K562 (cell line): Measurements from ENCODE around the gene DGCR2. TPM values are rescaled to one million over a fixed set of nuclear protein-coding genes. Genes with fewer than 3 reads are reported as not detected.

Experiments used
- ATAC-seq: fragments of 200-7000 bp; cut with Tn5 transposase; 3 replicates; pipeline ENCODE4 v1.9.1; 2020; ENCODE audit warnings: moderate library complexity
- BruUV-seq: library from RNA; stranded (reverse); fragments of 400-500 nt; replicated peaks from 2 replicates; lab custom pipeline; 2021; lab: Mats Ljungman, UMichigan
- CTCF ChIA-PET: fragments of 300-600 bp; formaldehyde crosslinking; extraction: SDS; loops from one replicate; lab custom pipeline; 2021; ENCODE audit warnings: low intra/inter-chr PET ratio; lab: Yijun Ruan, JAX
- POLR2A ChIA-PET: fragments of 300-600, 350-650 bp; sonication (Branson Sonifier 250); formaldehyde crosslinking; extraction: SDS; loops from one replicate; lab custom pipeline; 2021; ENCODE audit warnings: antibody characterized with exemption, inconsistent platforms; lab: Yijun Ruan, JAX
- DNase-seq, 4 experiments: peaks; one replicate each; pipeline versions ENCODE4 v3.0.0 to v3.0.0-alpha.2; 2011 to 2018; ENCODE audit warnings: low spot score in 3 of 4, mixed read lengths in 3 of 4; ENCODE audit errors: extremely low read depth in 1 of 4
- FAIRE-seq: peaks from 2 replicates; lab custom pipeline; 2011; peaks lifted over from hg19 to GRCh38; lab: Jason Lieb, UNC
- H2AFZ ChIP-seq: 2 replicates; pipeline ENCODE4 v1.6.0; 2011; ENCODE audit warnings: low read depth, low read length, control low read depth, inconsistent platforms
- H3K27ac ChIP-seq: fragments of 200-600 bp; 3 replicates; pipeline ENCODE4 v1.8.0; 2011; ENCODE audit warnings: low read depth, mild to moderate bottlenecking, control low read depth, inconsistent platforms, low read length, moderate library complexity, mixed read lengths; ENCODE audit errors: extremely low read depth
- H3K27me3 ChIP-seq, 2 experiments: fragments of 300-600 bp in 1 of 2; 2 replicates in 1 of 2; 3 replicates in 1 of 2; pipeline versions ENCODE4 v1.6.0 to v1.8.0; 2011; ENCODE audit warnings: inconsistent platforms in 2 of 2, low read length in 2 of 2, mild to moderate bottlenecking in 1 of 2, mixed read lengths in 1 of 2, moderate library complexity in 1 of 2; ENCODE audit not compliant: control insufficient read depth in 2 of 2, insufficient read depth in 2 of 2
- H3K36me3 ChIP-seq: fragments of 300-600 bp; 3 replicates; pipeline ENCODE4 v1.8.0; 2011; ENCODE audit warnings: mild to moderate bottlenecking, low read length, inconsistent platforms; ENCODE audit not compliant: control insufficient read depth, insufficient read depth
- H3K4me1 ChIP-seq, 2 experiments: fragments of 200-600 bp in 1 of 2; replicated peaks in 1 of 2; 2 replicates in 1 of 2; 3 replicates in 1 of 2; pipeline versions ENCODE4 v1.5.1 to v1.8.0; 2011; ENCODE audit warnings: inconsistent platforms in 2 of 2, low read length in 2 of 2, mild to moderate bottlenecking in 1 of 2, mixed read lengths in 1 of 2, moderate library complexity in 1 of 2; ENCODE audit not compliant: control insufficient read depth in 2 of 2, insufficient read depth in 2 of 2
- H3K4me2 ChIP-seq: 2 replicates; pipeline ENCODE4 v1.6.1; 2011; ENCODE audit warnings: low read length, control low read depth, inconsistent platforms, mixed read lengths; ENCODE audit not compliant: insufficient read depth
- H3K4me3 ChIP-seq: fragments of 200-600 bp; sonication (generic), shearing (Covaris generic); 2 replicates; pipeline ENCODE4 v1.5.1; 2016; ENCODE audit warnings: control low read depth, inconsistent platforms
- H3K79me2 ChIP-seq: fragments of 200-600 bp; 3 replicates; pipeline ENCODE4 v1.8.0; 2011; ENCODE audit warnings: low read length, inconsistent platforms; ENCODE audit not compliant: control insufficient read depth, insufficient read depth
- H3K9ac ChIP-seq, 2 experiments: 2 replicates each; pipeline versions ENCODE4 v1.6.0 to v1.6.1; 2011; ENCODE audit warnings: low read depth in 2 of 2, low read length in 2 of 2, control low read depth in 1 of 2, inconsistent platforms in 1 of 2, mild to moderate bottlenecking in 1 of 2, mixed read lengths in 1 of 2; ENCODE audit not compliant: insufficient read depth in 1 of 2
- H3K9me1 ChIP-seq: one replicate; pipeline ENCODE4 v1.6.0; 2011; ENCODE audit warnings: inconsistent platforms, mild to moderate bottlenecking, low read length, moderate library complexity; ENCODE audit not compliant: control insufficient read depth, insufficient read depth
- H3K9me3 ChIP-seq: replicated peaks from 2 replicates; pipeline ENCODE4 v1.5.1; 2011; ENCODE audit warnings: low read depth, low read length, inconsistent platforms; ENCODE audit not compliant: control insufficient read depth, insufficient read depth
- H4K20me1 ChIP-seq: replicated peaks from 2 replicates; pipeline ENCODE4 v1.6.1; 2011; ENCODE audit warnings: low read length, inconsistent platforms, mixed read lengths; ENCODE audit not compliant: control insufficient read depth, insufficient read depth
- FOS ChIP-seq: IDR thresholded peaks from 3 replicates; pipeline ENCODE4 v1.6.1; 2011; ENCODE audit not compliant: insufficient read length; ENCODE audit errors: extremely low read depth
- NCOA6 ChIP-seq: fragments of 450-650 bp; IDR thresholded peaks from 2 replicates; pipeline ENCODE4 v1.6.1; 2017; ENCODE audit warnings: mild to moderate bottlenecking
- NR1H2 ChIP-seq: sonication (generic); formaldehyde crosslinking; IDR thresholded peaks from 2 replicates; pipeline ENCODE4 v1.4.0; 2020; ENCODE audit warnings: mild to moderate bottlenecking, missing genetic modification reagents
- TEAD4 ChIP-seq, 2 experiments: sonication (generic) in 1 of 2; formaldehyde crosslinking in 1 of 2; IDR thresholded peaks; 2 replicates each; pipeline versions ENCODE4 v1.6.1 to v1.8.0; 2012 to 2022; ENCODE audit warnings: borderline replicate concordance in 1 of 2, inconsistent platforms in 1 of 2, low read length in 1 of 2, mild to moderate bottlenecking in 1 of 2, missing genetic modification reagents in 1 of 2
- ZNF766 ChIP-seq: fragments of 200-800 bp; sonication (Bioruptor generic); conservative IDR thresholded peaks from 2 replicates; pipeline ENCODE4 v1.6.1; 2016; ENCODE audit warnings: missing genetic modification characterization, missing compliant biosample characterization
- WGBS: fragments of 100-300 bp; shearing (Covaris generic); methylation state at CpG from one replicate; pipeline ENCODE4 v1.1.6; 2016; ENCODE audit warnings: low coverage, mixed read lengths; ENCODE audit not compliant: insufficient coverage; ENCODE audit errors: missing lambda C conversion rate; 5-methylcytosine and 5-hydroxymethylcytosine counted together
- in situ Hi-C: fragments of 300-500 bp; cut with MboI; formaldehyde crosslinking; loops from 4 replicates; pipeline ENCODE4 v1.15.0; 2018; ENCODE audit warnings: inconsistent platforms, mixed read lengths
- intact Hi-C: fragments of 100-400 bp; cut with micrococcal nuclease; formaldehyde crosslinking; loops from 2 replicates; pipeline ENCODE4 v1.14.2; 2022
- polyA plus RNA-seq, 8 experiments: library from polyadenylated mRNA; depleted of rRNA in 4 of 8; stranded (reverse) in 5 of 8; unstranded in 3 of 8; fragments of >200 nt; fragmentation: Nextera tagmentation in 2 of 8; fragmentation: Illumina TruSeq in 1 of 8; extraction: Ambion mirVana in 2 of 8; extraction: Trizol in 1 of 8; gene quantifications; 2 replicates each; pipeline versions ENCODE4 v1.2.1 to v1.2.3, GENCODE V29; 2011 to 2014; ENCODE audit warnings: inconsistent platforms in 1 of 8, missing spikeins in 1 of 8
- total RNA-seq, 7 experiments: library from RNA; depleted of rRNA in 6 of 7; stranded (reverse); fragments of >200 nt in 6 of 7; fragmentation: Illumina TruSeq in 2 of 7; extraction: Trizol in 2 of 7; gene quantifications; 2 replicates each; pipeline versions ENCODE4 v1.2.1 to v1.2.3, GENCODE V29; 2011 to 2021; ENCODE audit warnings: low replicate concordance in 1 of 7
- TF ChIP-seq, protein P1 (sequence below): sonication (generic); formaldehyde crosslinking; IDR thresholded peaks from 2 replicates; pipeline ENCODE4 v1.8.0; 2023; ENCODE audit warnings: missing genetic modification reagents, mild to moderate bottlenecking, borderline replicate concordance
- TF ChIP-seq, protein P2 (sequence below): fragments of 250-450 bp; sonication (Bioruptor Pico); IDR thresholded peaks from 2 replicates; pipeline ENCODE4 v1.9.0; 2021; ENCODE audit warnings: mild to moderate bottlenecking, inconsistent platforms
- TF ChIP-seq, protein P3 (sequence below): sonication (generic); formaldehyde crosslinking; IDR thresholded peaks from 2 replicates; pipeline ENCODE4 v1.8.0; 2022; ENCODE audit warnings: mild to moderate bottlenecking, missing genetic modification reagents
- TF ChIP-seq, protein P4 (sequence below): fragments of 250-450 bp; sonication (Bioruptor Pico); IDR thresholded peaks from 2 replicates; pipeline ENCODE4 v1.4.0; 2020; ENCODE audit warnings: mild to moderate bottlenecking, moderate library complexity

Gene DGCR2
- total and polyA plus RNA-seq, 9 of the 15 experiments (the other 6 are each of a cell fraction or from before 2014, with no cell fraction given): 0.69 to 101 (median 56.4) TPM

DNA sequence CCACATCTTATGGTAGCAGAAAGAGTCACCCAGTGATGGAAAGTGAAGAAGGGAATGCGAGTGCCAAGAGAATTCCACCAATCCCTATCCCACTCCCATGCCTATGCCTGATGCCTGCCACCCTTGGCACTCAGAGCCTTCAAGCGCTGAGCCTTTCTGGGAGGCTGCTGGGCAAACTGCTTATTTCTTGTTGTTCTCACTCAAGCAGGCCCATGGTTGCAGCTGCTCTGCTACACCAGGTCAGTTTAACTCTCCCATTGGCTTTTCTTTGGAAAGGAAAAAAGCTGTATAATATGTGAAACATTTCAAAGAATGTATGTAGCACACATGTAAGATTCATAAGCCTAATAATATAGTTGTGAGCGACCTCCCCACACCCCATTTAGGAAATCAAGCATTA, 41.4 kb downstream of the DGCR2 start (continued):
- TF ChIP-seq, protein P1, sequence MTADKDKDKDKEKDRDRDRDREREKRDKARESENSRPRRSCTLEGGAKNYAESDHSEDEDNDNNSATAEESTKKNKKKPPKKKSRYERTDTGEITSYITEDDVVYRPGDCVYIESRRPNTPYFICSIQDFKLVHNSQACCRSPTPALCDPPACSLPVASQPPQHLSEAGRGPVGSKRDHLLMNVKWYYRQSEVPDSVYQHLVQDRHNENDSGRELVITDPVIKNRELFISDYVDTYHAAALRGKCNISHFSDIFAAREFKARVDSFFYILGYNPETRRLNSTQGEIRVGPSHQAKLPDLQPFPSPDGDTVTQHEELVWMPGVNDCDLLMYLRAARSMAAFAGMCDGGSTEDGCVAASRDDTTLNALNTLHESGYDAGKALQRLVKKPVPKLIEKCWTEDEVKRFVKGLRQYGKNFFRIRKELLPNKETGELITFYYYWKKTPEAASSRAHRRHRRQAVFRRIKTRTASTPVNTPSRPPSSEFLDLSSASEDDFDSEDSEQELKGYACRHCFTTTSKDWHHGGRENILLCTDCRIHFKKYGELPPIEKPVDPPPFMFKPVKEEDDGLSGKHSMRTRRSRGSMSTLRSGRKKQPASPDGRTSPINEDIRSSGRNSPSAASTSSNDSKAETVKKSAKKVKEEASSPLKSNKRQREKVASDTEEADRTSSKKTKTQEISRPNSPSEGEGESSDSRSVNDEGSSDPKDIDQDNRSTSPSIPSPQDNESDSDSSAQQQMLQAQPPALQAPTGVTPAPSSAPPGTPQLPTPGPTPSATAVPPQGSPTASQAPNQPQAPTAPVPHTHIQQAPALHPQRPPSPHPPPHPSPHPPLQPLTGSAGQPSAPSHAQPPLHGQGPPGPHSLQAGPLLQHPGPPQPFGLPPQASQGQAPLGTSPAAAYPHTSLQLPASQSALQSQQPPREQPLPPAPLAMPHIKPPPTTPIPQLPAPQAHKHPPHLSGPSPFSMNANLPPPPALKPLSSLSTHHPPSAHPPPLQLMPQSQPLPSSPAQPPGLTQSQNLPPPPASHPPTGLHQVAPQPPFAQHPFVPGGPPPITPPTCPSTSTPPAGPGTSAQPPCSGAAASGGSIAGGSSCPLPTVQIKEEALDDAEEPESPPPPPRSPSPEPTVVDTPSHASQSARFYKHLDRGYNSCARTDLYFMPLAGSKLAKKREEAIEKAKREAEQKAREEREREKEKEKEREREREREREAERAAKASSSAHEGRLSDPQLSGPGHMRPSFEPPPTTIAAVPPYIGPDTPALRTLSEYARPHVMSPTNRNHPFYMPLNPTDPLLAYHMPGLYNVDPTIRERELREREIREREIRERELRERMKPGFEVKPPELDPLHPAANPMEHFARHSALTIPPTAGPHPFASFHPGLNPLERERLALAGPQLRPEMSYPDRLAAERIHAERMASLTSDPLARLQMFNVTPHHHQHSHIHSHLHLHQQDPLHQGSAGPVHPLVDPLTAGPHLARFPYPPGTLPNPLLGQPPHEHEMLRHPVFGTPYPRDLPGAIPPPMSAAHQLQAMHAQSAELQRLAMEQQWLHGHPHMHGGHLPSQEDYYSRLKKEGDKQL (CRISPR knock-in tag): 0 out of 2 replicates have a peak, but pooled peaks have one; percentile 82
- no peak for TF ChIP-seq TEAD4 (IDR thresholded peaks at IDR 0.05; ENCODE audit: low read length)
- 0 out of 2 replicates have a peak, but pooled peaks have one; percentile 66 for TF ChIP-seq TEAD4 (CRISPR knock-in tag; IDR thresholded peaks at IDR 0.05; ENCODE audit: borderline replicate concordance)

DNA sequence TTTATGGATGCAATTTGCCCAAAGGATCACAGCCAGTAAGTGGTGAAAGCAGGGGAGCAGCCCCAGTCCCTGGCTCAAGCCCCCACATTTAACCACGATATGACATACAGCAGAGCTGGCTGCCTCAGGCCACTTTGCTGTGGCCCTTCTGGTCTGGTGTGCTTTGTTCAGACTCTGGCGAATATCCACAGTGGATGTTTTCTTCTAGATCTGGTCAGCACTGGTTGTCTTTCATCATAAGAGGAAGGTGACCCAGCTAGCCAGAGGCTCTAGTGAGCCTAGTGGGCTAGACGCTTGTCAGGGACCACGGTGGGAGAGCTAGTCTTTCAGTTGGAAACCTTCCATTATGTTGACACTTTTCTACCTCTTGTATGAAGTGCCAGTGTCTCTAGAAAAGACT, 42.5 kb downstream of the DGCR2 start:
- ATAC-seq: no peak
- Histone ChIP-seq H3K4me1 (no peaks in the 10 kb centered on the region), H3K9me1 (no peaks in the 10 kb centered on the region), H2AFZ (no peak overlapping the region), H3K9me3 (no peaks in the 10 kb centered on the region), H4K20me1 (no peaks in the 10 kb centered on the region), H3K27me3 (no peaks in the 10 kb centered on the region), H3K4me3 (no peak overlapping the region), H3K9ac (no peak overlapping the region), H3K27ac (no peak overlapping the region), H3K79me2 (no peaks in the 10 kb centered on the region), H3K4me2 (no peak overlapping the region), H3K36me3 (peaks cover 41% of the 10 kb centered on the region)
- in situ Hi-C loops: no loop called here
- 83% methylated on average over 4 of the region's 4 CpGs for WGBS
- no peak for DNase-seq
- no peak for FAIRE-seq
- CTCF ChIA-PET: no interaction called here
- POLR2A ChIA-PET: interaction anchor here (1.2 to 3.8 kb wide), 3 partner anchors 10 to 14 kb away, joined by 4 to 22 read pairs (median 9); no protein-coding TSS in a partner anchor
- intact Hi-C loops: loop anchor here (10.0 kb wide), 2 partner anchors 55 to 525 kb away; partner anchors contain the start of gene TSSK2
- BruUV-seq: no TSS peak
- TF ChIP-seq, protein P2, sequence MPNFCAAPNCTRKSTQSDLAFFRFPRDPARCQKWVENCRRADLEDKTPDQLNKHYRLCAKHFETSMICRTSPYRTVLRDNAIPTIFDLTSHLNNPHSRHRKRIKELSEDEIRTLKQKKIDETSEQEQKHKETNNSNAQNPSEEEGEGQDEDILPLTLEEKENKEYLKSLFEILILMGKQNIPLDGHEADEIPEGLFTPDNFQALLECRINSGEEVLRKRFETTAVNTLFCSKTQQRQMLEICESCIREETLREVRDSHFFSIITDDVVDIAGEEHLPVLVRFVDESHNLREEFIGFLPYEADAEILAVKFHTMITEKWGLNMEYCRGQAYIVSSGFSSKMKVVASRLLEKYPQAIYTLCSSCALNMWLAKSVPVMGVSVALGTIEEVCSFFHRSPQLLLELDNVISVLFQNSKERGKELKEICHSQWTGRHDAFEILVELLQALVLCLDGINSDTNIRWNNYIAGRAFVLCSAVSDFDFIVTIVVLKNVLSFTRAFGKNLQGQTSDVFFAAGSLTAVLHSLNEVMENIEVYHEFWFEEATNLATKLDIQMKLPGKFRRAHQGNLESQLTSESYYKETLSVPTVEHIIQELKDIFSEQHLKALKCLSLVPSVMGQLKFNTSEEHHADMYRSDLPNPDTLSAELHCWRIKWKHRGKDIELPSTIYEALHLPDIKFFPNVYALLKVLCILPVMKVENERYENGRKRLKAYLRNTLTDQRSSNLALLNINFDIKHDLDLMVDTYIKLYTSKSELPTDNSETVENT: 0 out of 2 replicates have a peak, but pooled peaks have one; percentile 61
- no peak for TF ChIP-seq NCOA6
- TF ChIP-seq NR1H2 (CRISPR knock-in tag): 0 out of 2 replicates have a peak, but pooled peaks have one; percentile 41
- TF ChIP-seq, protein P3, sequence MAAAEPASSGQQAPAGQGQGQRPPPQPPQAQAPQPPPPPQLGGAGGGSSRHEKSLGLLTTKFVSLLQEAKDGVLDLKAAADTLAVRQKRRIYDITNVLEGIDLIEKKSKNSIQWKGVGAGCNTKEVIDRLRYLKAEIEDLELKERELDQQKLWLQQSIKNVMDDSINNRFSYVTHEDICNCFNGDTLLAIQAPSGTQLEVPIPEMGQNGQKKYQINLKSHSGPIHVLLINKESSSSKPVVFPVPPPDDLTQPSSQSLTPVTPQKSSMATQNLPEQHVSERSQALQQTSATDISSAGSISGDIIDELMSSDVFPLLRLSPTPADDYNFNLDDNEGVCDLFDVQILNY (CRISPR knock-in tag): no peak
- TF ChIP-seq FOS: no peak
- no peak for TF ChIP-seq ZNF766
- TF ChIP-seq, protein P4, sequence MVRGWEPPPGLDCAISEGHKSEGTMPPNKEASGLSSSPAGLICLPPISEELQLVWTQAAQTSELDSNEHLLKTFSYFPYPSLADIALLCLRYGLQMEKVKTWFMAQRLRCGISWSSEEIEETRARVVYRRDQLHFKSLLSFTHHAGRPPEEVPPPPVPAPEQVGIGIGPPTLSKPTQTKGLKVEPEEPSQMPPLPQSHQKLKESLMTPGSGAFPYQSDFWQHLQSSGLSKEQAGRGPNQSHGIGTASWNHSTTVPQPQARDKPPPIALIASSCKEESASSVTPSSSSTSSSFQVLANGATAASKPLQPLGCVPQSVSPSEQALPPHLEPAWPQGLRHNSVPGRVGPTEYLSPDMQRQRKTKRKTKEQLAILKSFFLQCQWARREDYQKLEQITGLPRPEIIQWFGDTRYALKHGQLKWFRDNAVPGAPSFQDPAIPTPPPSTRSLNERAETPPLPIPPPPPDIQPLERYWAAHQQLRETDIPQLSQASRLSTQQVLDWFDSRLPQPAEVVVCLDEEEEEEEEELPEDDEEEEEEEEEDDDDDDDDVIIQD: no peak
